Fibroblast of mammary gland (primary cell): ENCODE data around the gene SEMG1.

ENCODE experiments used
- DNase-seq: peaks from one replicate; pipeline ENCODE4 v3.0.0-alpha.2; 2010; ENCODE audit warnings: low read depth
- H3K4me3 ChIP-seq: 2 replicates; pipeline ENCODE4 v1.5.1; 2011; ENCODE audit warnings: low read depth, mild to moderate bottlenecking, low read length, moderate library complexity; ENCODE audit not compliant: control insufficient read depth
- CTCF ChIP-seq: conservative IDR thresholded peaks from 2 replicates; pipeline ENCODE4 v1.5.1; 2011; ENCODE audit warnings: low read depth, low read length, inconsistent platforms; ENCODE audit not compliant: control insufficient read depth, insufficient read depth

The SEMG1 gene

GRCh38 chr20:45230631-45231030, 23.8 kb downstream of the SEMG1 start:
- no peak overlapping the region for H3K4me3 ChIP-seq
- TF ChIP-seq CTCF, result no peak
- DNase-seq, result no peak

GRCh38 chr20:45235995-45236394, 29.2 kb downstream of the SEMG1 start:
- TF ChIP-seq CTCF, result peak; percentile 41
- no peak for DNase-seq
- H3K4me3 ChIP-seq, result no peak overlapping the region

GRCh38 chr20:45238139-45238538, 31.3 kb downstream of the SEMG1 start:
- TF ChIP-seq CTCF, result no peak
- H3K4me3 ChIP-seq, result no peak overlapping the region
- no peak for DNase-seq

- no peak for TF ChIP-seq CTCF
- no peak for DNase-seq
- H3K4me3 ChIP-seq, result no peak overlapping the region
Measured at GRCh38 chr20:45246109-45246508, 39.3 kb downstream of the SEMG1 start.

GRCh38 chr20:45247865-45248264, 41.0 kb downstream of the SEMG1 start:
- no peak for DNase-seq

GRCh38 chr20:45248609-45249008, 41.8 kb downstream of the SEMG1 start:
- no peak for DNase-seq
- no peak for TF ChIP-seq CTCF
- no peak overlapping the region for H3K4me3 ChIP-seq

More at GRCh38 chr20:45247865-45248264, 41.0 kb downstream of the SEMG1 start:
- no peak for TF ChIP-seq CTCF
- no peak overlapping the region for H3K4me3 ChIP-seq

GRCh38 chr20:45251884-45252560, 45.2 kb downstream of the SEMG1 start:
- TF ChIP-seq CTCF, result no peak
- H3K4me3 ChIP-seq, result no peak overlapping the region
- no peak for DNase-seq
